ENCODE data around the gene ARHGEF3. TPM values are rescaled to one million over a fixed set of nuclear protein-coding genes. Genes with fewer than 3 reads are reported as not detected.

ARHGEF3 gene
- total RNA-seq, 1 experiment from 2014 or later, result 4.4 TPM

DNA sequence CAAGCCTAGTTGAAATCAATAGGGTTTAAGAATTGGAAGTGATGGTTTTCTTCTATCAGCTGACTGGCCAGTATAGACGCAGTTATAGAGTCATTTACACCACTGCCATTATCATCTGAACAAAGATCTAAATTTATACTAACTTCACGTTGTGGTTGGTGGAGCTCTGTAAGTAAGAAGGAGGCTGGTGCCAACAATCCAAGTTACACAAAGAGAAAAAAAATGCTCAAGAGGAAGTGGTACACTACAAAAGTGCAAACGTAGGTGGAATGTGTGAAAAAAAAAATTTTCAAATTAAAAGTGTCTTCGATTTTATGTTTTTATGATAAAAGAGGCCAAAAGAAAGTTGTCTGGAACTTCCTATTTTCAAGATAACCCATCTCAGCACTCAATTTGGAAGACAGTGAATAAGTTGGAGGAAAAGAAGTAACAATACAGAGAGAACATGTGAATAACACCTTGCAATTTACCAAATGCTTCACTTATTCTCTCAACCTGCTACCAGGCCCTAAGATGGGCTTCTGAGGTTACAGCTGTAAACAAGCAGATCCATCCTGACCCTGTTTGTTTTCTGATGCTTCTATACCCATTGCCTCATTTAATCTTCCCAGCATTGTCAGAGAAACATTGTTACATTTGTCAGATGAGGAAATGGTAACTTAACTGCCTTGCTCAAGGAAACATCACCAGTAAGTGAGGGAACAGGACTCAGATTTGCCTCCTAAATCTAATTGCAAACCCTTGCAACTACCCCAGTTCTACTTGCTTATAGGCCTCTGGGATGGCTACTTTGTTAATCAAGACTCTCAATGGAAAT, 106.7 kb downstream of the ARHGEF3 start:
- H3K27ac Mint-ChIP-seq, result no peak overlapping the region
- H2AK5ac ChIP-seq (ENCODE audit: insufficient read length, low read length), result no peak overlapping the region
- no peak overlapping the region for H3K9ac ChIP-seq (ENCODE audit: extremely low read depth, insufficient read length, low read length)
- H4K20me1 ChIP-seq (ENCODE audit: control insufficient read depth, insufficient read depth, insufficient read length), result no peaks in the 10 kb centered on the region
- DNase-seq, result no peak
- H3K9me3 Mint-ChIP-seq, result no peaks in the 10 kb centered on the region
- H3K4me1 Mint-ChIP-seq, result peaks cover 3% of the 10 kb centered on the region in 2 experiments
- H3K18ac ChIP-seq (ENCODE audit: insufficient read length, low read depth, low read length), result no peak overlapping the region
- H3K23ac ChIP-seq (ENCODE audit: insufficient read length, low read depth, low read length), result no peak overlapping the region
- WGBS (ENCODE audit: extremely low coverage, insufficient read length, low lambda C conversion rate), result no CpG with 5 or more reads among the region's 4 CpGs
- no peaks in the 10 kb centered on the region for H3K27me3 ChIP-seq (ENCODE audit: insufficient read depth, low read length)
- H3K14ac ChIP-seq (ENCODE audit: insufficient read depth, low read length), result no peak overlapping the region
- H4K91ac ChIP-seq (ENCODE audit: insufficient read length, low read depth, low read length), result no peak overlapping the region
- no peaks in the 10 kb centered on the region for H3K4me1 ChIP-seq (ENCODE audit: insufficient read depth, low read length)
- H3K79me1 ChIP-seq (ENCODE audit: insufficient read depth, low read depth, low read length, poor library complexity, severe bottlenecking), result no peaks in the 10 kb centered on the region
- no peak overlapping the region for H3K56ac ChIP-seq (ENCODE audit: insufficient read length, low read depth, low read length)
- no peak overlapping the region for H2BK120ac ChIP-seq (ENCODE audit: low read depth, low read length, poor library complexity, severe bottlenecking)
- H3K4me2 ChIP-seq (ENCODE audit: insufficient read depth, insufficient read length, low read length), result no peak overlapping the region
- H2BK12ac ChIP-seq (ENCODE audit: insufficient read length, low read depth, low read length), result no peak overlapping the region
- no peaks in the 10 kb centered on the region for H3K23me2 ChIP-seq (ENCODE audit: insufficient read length, low read depth, low read length, poor library complexity, severe bottlenecking)
- no peak overlapping the region for H3T11ph ChIP-seq (ENCODE audit: low read length)
- no peak overlapping the region for H2BK15ac ChIP-seq (ENCODE audit: low read depth, low read length)
- no peaks in the 10 kb centered on the region for H3K9me3 ChIP-seq (ENCODE audit: control insufficient read depth, low read depth, low read length)
- H3K27ac ChIP-seq (ENCODE audit: insufficient read length, low read depth, low read length), result no peak overlapping the region
- H3K27me3 Mint-ChIP-seq (ENCODE audit: low read depth), result no peaks in the 10 kb centered on the region; the same call in none of the 2 replicates
- H4K8ac ChIP-seq (replicated peaks; ENCODE audit: insufficient read length, low read depth, low read length), result no peak overlapping the region
- H3K4me3 Mint-ChIP-seq, result no peak overlapping the region
- H2BK20ac ChIP-seq (ENCODE audit: low read depth, low read length, poor library complexity, severe bottlenecking), result no peak overlapping the region
- no peak overlapping the region for H4K5ac ChIP-seq (ENCODE audit: insufficient read length, low read depth, low read length)
- no peak overlapping the region for H2BK5ac ChIP-seq (ENCODE audit: insufficient read length, low read length)
- H3K79me2 ChIP-seq (ENCODE audit: insufficient read depth, low read length), result no peaks in the 10 kb centered on the region
- H3K4ac ChIP-seq (ENCODE audit: low read depth, low read length), result no peak overlapping the region
- H2AFZ ChIP-seq (ENCODE audit: low read length), result no peak overlapping the region
- TF ChIP-seq, protein P1, sequence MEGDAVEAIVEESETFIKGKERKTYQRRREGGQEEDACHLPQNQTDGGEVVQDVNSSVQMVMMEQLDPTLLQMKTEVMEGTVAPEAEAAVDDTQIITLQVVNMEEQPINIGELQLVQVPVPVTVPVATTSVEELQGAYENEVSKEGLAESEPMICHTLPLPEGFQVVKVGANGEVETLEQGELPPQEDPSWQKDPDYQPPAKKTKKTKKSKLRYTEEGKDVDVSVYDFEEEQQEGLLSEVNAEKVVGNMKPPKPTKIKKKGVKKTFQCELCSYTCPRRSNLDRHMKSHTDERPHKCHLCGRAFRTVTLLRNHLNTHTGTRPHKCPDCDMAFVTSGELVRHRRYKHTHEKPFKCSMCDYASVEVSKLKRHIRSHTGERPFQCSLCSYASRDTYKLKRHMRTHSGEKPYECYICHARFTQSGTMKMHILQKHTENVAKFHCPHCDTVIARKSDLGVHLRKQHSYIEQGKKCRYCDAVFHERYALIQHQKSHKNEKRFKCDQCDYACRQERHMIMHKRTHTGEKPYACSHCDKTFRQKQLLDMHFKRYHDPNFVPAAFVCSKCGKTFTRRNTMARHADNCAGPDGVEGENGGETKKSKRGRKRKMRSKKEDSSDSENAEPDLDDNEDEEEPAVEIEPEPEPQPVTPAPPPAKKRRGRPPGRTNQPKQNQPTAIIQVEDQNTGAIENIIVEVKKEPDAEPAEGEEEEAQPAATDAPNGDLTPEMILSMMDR (conservative IDR thresholded peaks at IDR 0.05), result no peak
- H3K36me3 Mint-ChIP-seq (ENCODE audit: insufficient read depth in 1 of 3, low read depth in 3 of 3), result no peaks in the 10 kb centered on the region
